ENCODE measurements around the gene SLC7A1. TPM values are rescaled to one million over a fixed set of nuclear protein-coding genes. Genes with fewer than 3 reads are reported as not detected.

SLC7A1 gene
- polyA plus RNA-seq, 1 experiment, result 43.2 TPM

- no peaks in the 10 kb centered on the region for H3K27me3 ChIP-seq (ENCODE audit: control insufficient read depth, insufficient read depth, low read length)
- H3K36me3 ChIP-seq (ENCODE audit: control insufficient read depth, insufficient read depth, low read length), result peaks cover 6% of the 10 kb centered on the region; the same call in 1 of the 2 replicates
- CTCF ChIA-PET, result interaction anchor here (0.6 to 1.3 kb wide), 3 partner anchors 9 to 1145 kb away, joined by 3 read pairs; no protein-coding TSS in a partner anchor
- H3K4me3 ChIP-seq (ENCODE audit: low read depth, low read length), result no peak overlapping the region
- POLR2A ChIA-PET, result no interaction called here
- no peak for DNase-seq (ENCODE audit: low read depth)
- TF ChIP-seq CTCF (IDR thresholded peaks at IDR 0.05; ENCODE audit: insufficient read depth, low read depth, low read length), result no peak
Observed at GRCh38 chr13:29542381-29542780, 53.1 kb downstream of the SLC7A1 start.

- DNase-seq (ENCODE audit: low read depth), result no peak
- H3K4me3 ChIP-seq (ENCODE audit: low read depth, low read length), result no peak overlapping the region
- peaks cover 6% of the 10 kb centered on the region; the same call in 1 of the 2 replicates for H3K36me3 ChIP-seq (ENCODE audit: control insufficient read depth, insufficient read depth, low read length)
- no peak for TF ChIP-seq CTCF (IDR thresholded peaks at IDR 0.05; ENCODE audit: insufficient read depth, low read depth, low read length)
- no peaks in the 10 kb centered on the region for H3K27me3 ChIP-seq (ENCODE audit: control insufficient read depth, insufficient read depth, low read length)
- ChIA-PET CTCF (no interaction called here), POLR2A (no interaction called here)
Observed at GRCh38 chr13:29541400-29541799, 54.1 kb downstream of the SLC7A1 start.

GRCh38 chr13:29540799-29541198 lies 54.7 kb downstream of the SLC7A1 start:
- CTCF ChIA-PET, result interaction anchor here (0.7 kb wide), 1 partner anchor 33 kb away, joined by 3 read pairs; no protein-coding TSS in a partner anchor

GRCh38 chr13:29540334-29540733 lies 55.2 kb downstream of the SLC7A1 start:
- peaks cover 10% of the 10 kb centered on the region for H3K36me3 ChIP-seq (ENCODE audit: control insufficient read depth, insufficient read depth, low read length)
- H3K4me3 ChIP-seq (ENCODE audit: low read depth, low read length), result no peak overlapping the region
- CTCF ChIA-PET, result interaction anchor here (0.7 kb wide), 1 partner anchor 32 kb away, joined by 3 read pairs; no protein-coding TSS in a partner anchor
- POLR2A ChIA-PET, result no interaction called here
- no peak for TF ChIP-seq CTCF (IDR thresholded peaks at IDR 0.05; ENCODE audit: insufficient read depth, low read depth, low read length)
- DNase-seq (ENCODE audit: low read depth), result no peak
- H3K27me3 ChIP-seq (ENCODE audit: control insufficient read depth, insufficient read depth, low read length), result no peaks in the 10 kb centered on the region

More at GRCh38 chr13:29540799-29541198, 54.7 kb downstream of the SLC7A1 start:
- POLR2A ChIA-PET, result no interaction called here
- no peaks in the 10 kb centered on the region for H3K27me3 ChIP-seq (ENCODE audit: control insufficient read depth, insufficient read depth, low read length)
- no peak for TF ChIP-seq CTCF (IDR thresholded peaks at IDR 0.05; ENCODE audit: insufficient read depth, low read depth, low read length)
- DNase-seq (ENCODE audit: low read depth), result no peak
- no peak overlapping the region for H3K4me3 ChIP-seq (ENCODE audit: low read depth, low read length)
- peaks cover 8% of the 10 kb centered on the region for H3K36me3 ChIP-seq (ENCODE audit: control insufficient read depth, insufficient read depth, low read length)

GRCh38 chr13:29539856-29540255 lies 55.6 kb downstream of the SLC7A1 start:
- no peak overlapping the region for H3K4me3 ChIP-seq (ENCODE audit: low read depth, low read length)
- CTCF ChIA-PET, result interaction anchor here (0.7 kb wide), 1 partner anchor 32 kb away, joined by 3 read pairs; no protein-coding TSS in a partner anchor
- peaks cover 10% of the 10 kb centered on the region for H3K36me3 ChIP-seq (ENCODE audit: control insufficient read depth, insufficient read depth, low read length)
- no peaks in the 10 kb centered on the region for H3K27me3 ChIP-seq (ENCODE audit: control insufficient read depth, insufficient read depth, low read length)
- POLR2A ChIA-PET, result no interaction called here
- no peak for DNase-seq (ENCODE audit: low read depth)
- no peak for TF ChIP-seq CTCF (IDR thresholded peaks at IDR 0.05; ENCODE audit: insufficient read depth, low read depth, low read length)
